Thyroid gland (tissue), 4 donors: ENCODE data around the gene TRIL. TPM values are rescaled to one million over a fixed set of nuclear protein-coding genes. Genes with fewer than 3 reads are reported as not detected.

Experiments used
- DNase-seq, 2 donors: peaks; one replicate each; pipeline ENCODE4 v3.0.0-alpha.2; 2019
- H3K27ac ChIP-seq, 3 donors: fragments of 200-600 bp; sonication (generic); 1 replicate in 2 of 3; 2 replicates in 1 of 3; pipeline ENCODE4 v1.5.1; 2016 to 2019; ENCODE audit warnings: mild to moderate bottlenecking in 1 of 3, moderate library complexity in 1 of 3
- H3K27me3 ChIP-seq: fragments of 200-600 bp; sonication (generic); one replicate; pipeline ENCODE4 v1.5.1; 2019
- H3K36me3 ChIP-seq, 2 donors: fragments of 200-600 bp; sonication (generic); one replicate each; pipeline ENCODE4 v1.5.1; 2016 to 2019
- H3K4me1 ChIP-seq, 2 donors: fragments of 200-600 bp; sonication (generic); one replicate each; pipeline ENCODE4 v1.5.1; 2017 to 2019
- H3K4me3 ChIP-seq, 3 donors: fragments of 200-600 bp; sonication (generic); replicated peaks in 1 of 3; 1 replicate in 2 of 3; 2 replicates in 1 of 3; pipeline ENCODE4 v1.5.1; 2016; ENCODE audit warnings: mild to moderate bottlenecking in 1 of 3
- H3K9me3 ChIP-seq: fragments of 200-600 bp; sonication (generic); one replicate; pipeline ENCODE4 v1.5.1; 2017
- POLR2A ChIP-seq, 2 donors: fragments of 450-650 bp; IDR thresholded peaks; one replicate each; pipeline ENCODE4 v1.6.1; 2017; ENCODE audit warnings: antibody characterized with exemption in 2 of 2, mild to moderate bottlenecking in 2 of 2, moderate library complexity in 1 of 2
- WGBS, 2 donors: methylation state at CpG; one replicate each; pipeline ENCODE4 v1.1.5; 2017; 5-methylcytosine and 5-hydroxymethylcytosine counted together
- intact Hi-C: fragments of 100-400 bp; cut with DNase I; formaldehyde crosslinking; loops from one replicate; pipeline ENCODE4 v1.15.1; 2023
- total RNA-seq, 4 donors: library from RNA; depleted of rRNA; stranded (reverse); fragments of >200 nt; gene quantifications; one replicate each; pipeline ENCODE4 v1.2.3, GENCODE V29; 2016
- TF ChIP-seq, protein P1 (sequence below), 6 experiments: fragments of 200-600 bp in 3 of 6; fragments of 450-650 bp in 3 of 6; sonication (generic) in 3 of 6; IDR thresholded peaks; one replicate each; pipeline ENCODE4 v1.5.1; 2016 to 2019; ENCODE audit warnings: antibody characterized with exemption in 6 of 6, mild to moderate bottlenecking in 2 of 6, inconsistent platforms in 1 of 6, moderate library complexity in 1 of 6

Gene TRIL, protein sequence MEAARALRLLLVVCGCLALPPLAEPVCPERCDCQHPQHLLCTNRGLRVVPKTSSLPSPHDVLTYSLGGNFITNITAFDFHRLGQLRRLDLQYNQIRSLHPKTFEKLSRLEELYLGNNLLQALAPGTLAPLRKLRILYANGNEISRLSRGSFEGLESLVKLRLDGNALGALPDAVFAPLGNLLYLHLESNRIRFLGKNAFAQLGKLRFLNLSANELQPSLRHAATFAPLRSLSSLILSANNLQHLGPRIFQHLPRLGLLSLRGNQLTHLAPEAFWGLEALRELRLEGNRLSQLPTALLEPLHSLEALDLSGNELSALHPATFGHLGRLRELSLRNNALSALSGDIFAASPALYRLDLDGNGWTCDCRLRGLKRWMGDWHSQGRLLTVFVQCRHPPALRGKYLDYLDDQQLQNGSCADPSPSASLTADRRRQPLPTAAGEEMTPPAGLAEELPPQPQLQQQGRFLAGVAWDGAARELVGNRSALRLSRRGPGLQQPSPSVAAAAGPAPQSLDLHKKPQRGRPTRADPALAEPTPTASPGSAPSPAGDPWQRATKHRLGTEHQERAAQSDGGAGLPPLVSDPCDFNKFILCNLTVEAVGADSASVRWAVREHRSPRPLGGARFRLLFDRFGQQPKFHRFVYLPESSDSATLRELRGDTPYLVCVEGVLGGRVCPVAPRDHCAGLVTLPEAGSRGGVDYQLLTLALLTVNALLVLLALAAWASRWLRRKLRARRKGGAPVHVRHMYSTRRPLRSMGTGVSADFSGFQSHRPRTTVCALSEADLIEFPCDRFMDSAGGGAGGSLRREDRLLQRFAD
- 10 to 100 TPM in 1 of 4 donors, 1 to 10 TPM in 3; 3.3 to 11.0 (median 9.7) TPM for total RNA-seq

DNA sequence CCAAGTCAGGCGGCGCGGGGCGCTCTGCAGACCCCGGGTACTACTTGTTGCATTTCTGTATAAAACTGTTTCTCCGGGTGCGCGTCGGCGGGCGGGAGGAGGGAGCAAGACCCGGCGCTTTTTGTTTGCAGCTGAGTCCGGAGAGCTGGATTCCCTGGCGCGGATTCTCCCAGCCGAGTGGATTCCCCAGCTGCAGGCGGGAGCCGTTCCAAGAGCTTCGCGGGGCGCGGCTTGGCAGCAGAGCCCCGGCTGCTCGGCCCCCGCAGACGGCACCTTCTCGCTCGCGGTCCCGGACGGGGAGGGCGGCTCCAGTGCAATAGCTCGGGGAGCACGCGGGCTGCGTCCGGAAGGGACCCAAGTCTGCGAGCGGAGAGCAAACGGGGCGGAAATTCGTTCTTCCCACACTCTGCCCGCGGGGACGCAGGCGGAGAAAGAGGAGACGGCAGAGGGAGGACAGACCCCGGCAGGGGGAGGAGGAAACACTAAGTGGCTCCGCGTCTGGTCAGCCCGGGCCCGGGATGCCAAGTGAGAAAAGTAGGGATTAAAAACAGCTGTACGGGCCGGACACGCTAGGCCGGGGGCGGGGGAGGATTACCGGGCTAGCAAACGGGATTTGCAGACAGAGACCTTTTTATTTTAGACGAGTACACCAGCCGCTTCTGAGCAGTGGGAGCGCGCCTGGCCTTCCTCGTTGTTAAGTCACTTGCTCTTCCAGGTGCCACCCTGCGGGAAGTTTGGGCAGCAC, at the start of gene TRIL:
Gene TRIL, minus strand, starts transcription at position 96 of the 745 bp plus-strand sequence. CDS start 284 bp downstream, outside the sequence.
- H3K27ac ChIP-seq, result peak within 1 kb of the TSS; percentile 43 to 81 (median 73)
- H3K27me3 ChIP-seq, result no peaks in the 10 kb centered on the region
- peak within 1 kb of the TSS in 2 of 3 donors; percentile 45 to 61 for H3K4me3 ChIP-seq
- WGBS, 2 donors, result 12 to 19% methylated on average over 25 to 42 of the region's 66 CpGs
- no peaks in the 10 kb centered on the region for H3K36me3 ChIP-seq
- TF ChIP-seq POLR2A (IDR thresholded peaks at IDR 0.05), result peak in 1 of 2 donors; percentile 29
- TF ChIP-seq, protein P1, sequence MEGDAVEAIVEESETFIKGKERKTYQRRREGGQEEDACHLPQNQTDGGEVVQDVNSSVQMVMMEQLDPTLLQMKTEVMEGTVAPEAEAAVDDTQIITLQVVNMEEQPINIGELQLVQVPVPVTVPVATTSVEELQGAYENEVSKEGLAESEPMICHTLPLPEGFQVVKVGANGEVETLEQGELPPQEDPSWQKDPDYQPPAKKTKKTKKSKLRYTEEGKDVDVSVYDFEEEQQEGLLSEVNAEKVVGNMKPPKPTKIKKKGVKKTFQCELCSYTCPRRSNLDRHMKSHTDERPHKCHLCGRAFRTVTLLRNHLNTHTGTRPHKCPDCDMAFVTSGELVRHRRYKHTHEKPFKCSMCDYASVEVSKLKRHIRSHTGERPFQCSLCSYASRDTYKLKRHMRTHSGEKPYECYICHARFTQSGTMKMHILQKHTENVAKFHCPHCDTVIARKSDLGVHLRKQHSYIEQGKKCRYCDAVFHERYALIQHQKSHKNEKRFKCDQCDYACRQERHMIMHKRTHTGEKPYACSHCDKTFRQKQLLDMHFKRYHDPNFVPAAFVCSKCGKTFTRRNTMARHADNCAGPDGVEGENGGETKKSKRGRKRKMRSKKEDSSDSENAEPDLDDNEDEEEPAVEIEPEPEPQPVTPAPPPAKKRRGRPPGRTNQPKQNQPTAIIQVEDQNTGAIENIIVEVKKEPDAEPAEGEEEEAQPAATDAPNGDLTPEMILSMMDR (IDR thresholded peaks at IDR 0.05), result no peak
- H3K9me3 ChIP-seq, result no peaks in the 10 kb centered on the region
- intact Hi-C loops, result loop anchor here (5.0 kb wide), 1 partner anchor 149 kb away; no protein-coding TSS in a partner anchor
- peaks cover 19 to 46% of the 10 kb centered on the region in 2 donors for H3K4me1 ChIP-seq
- peak; percentile 81 to 89 for DNase-seq

DNA sequence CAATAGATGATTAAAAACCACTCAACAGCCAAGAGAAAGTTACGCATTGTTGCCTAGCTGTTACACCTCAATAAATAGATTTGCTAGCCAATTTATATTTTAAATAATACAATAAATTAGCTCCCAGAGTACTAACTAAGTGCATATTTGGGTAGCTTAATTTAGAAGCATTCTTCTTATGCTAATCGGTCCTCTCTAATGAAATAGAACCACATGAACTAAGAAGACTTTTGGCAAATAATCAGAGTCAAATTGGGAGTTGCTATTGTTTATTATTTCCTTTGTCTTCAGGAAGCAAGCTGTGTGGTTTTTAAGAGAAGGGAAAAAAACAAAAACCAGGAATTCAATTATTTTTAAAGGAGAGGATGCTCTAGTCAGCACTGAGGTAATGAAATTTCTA, 49.0 kb upstream of the TRIL start:
- no peaks in the 10 kb centered on the region for H3K36me3 ChIP-seq
- intact Hi-C loops, result no loop called here
- no peaks in the 10 kb centered on the region for H3K27me3 ChIP-seq
- no peak for DNase-seq
- no peaks in the 10 kb centered on the region for H3K4me1 ChIP-seq
- H3K27ac ChIP-seq, result no peak overlapping the region
- TF ChIP-seq, protein P1 (IDR thresholded peaks at IDR 0.05), result no peak
- no peak for TF ChIP-seq POLR2A (IDR thresholded peaks at IDR 0.05)
- H3K9me3 ChIP-seq, result no peaks in the 10 kb centered on the region
- WGBS, 2 donors, result 81 to 88% methylated on average over 2 of the region's 2 CpGs
- H3K4me3 ChIP-seq, result no peak overlapping the region

DNA sequence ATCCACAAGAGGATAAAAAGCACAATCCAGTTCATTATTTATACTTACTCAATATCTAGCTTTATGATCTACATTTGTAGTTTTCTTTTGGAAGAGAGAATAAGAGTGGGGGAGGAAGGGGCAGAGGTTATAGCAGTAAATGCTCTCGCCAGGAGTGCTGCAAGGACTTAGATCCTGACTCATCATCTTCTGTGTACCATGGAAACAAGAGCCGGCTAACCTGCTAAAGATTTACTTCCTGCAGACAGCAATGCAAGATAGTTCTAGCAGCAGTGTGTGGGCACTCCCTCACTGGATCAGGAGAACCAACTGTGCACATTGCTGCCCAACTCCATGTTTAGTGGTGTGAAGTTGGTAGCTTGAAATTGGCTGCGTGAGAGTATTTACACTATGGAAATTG, 47.7 kb upstream of the TRIL start:
- WGBS, 2 donors, result 72 to 80% methylated on average over 3 of the region's 3 CpGs
- H3K27ac ChIP-seq, result no peak overlapping the region
- intact Hi-C loops, result no loop called here
- no peaks in the 10 kb centered on the region for H3K4me1 ChIP-seq
- TF ChIP-seq, protein P1 (IDR thresholded peaks at IDR 0.05), result no peak
- no peak for TF ChIP-seq POLR2A (IDR thresholded peaks at IDR 0.05)
- no peak overlapping the region for H3K4me3 ChIP-seq
- H3K36me3 ChIP-seq, result no peaks in the 10 kb centered on the region
- no peak for DNase-seq
- H3K27me3 ChIP-seq, result no peaks in the 10 kb centered on the region
- H3K9me3 ChIP-seq, result no peaks in the 10 kb centered on the region

DNA sequence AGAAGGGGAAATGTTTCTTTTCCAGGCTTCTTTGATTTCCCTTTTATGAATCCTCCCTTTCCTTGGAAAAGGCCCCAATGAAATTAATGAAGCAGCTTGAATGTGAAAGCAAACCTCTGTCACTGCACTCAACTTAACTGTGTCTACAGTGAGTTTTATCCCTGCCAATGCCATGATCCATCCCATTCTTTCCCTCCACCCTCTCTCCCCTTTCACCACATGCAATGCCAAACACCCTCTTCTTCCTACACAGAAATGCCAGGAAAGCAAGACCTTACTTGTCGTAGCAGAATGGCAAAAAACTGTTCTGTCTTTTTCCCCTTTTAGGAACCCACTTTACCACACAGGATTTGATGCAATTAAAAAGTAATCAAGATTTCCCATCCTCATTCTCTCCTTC, 47.3 kb upstream of the TRIL start:
- intact Hi-C loops, result no loop called here
- no peak for DNase-seq
- no peak overlapping the region for H3K27ac ChIP-seq
- no peaks in the 10 kb centered on the region for H3K36me3 ChIP-seq
- TF ChIP-seq POLR2A (IDR thresholded peaks at IDR 0.05), result no peak
- TF ChIP-seq, protein P1 (IDR thresholded peaks at IDR 0.05), result no peak
- WGBS, 2 donors, result 45 to 68% methylated on average over 1 of the region's 1 CpG
- H3K9me3 ChIP-seq, result no peaks in the 10 kb centered on the region
- no peaks in the 10 kb centered on the region for H3K4me1 ChIP-seq
- H3K4me3 ChIP-seq, result no peak overlapping the region
- no peaks in the 10 kb centered on the region for H3K27me3 ChIP-seq
